HPDE6-E6E7 (cell line): ENCODE data around the gene C14orf180.

Experiments used
- DNase-seq: peaks from one replicate; pipeline ENCODE4 v3.0.0; 2011; ENCODE audit warnings: missing footprints; ENCODE audit errors: extremely low spot score

C14orf180 gene

GRCh38 chr14:104550340-104550860 is 29.2 kb upstream of the C14orf180 start:
- DNase-seq: no peak

DNA sequence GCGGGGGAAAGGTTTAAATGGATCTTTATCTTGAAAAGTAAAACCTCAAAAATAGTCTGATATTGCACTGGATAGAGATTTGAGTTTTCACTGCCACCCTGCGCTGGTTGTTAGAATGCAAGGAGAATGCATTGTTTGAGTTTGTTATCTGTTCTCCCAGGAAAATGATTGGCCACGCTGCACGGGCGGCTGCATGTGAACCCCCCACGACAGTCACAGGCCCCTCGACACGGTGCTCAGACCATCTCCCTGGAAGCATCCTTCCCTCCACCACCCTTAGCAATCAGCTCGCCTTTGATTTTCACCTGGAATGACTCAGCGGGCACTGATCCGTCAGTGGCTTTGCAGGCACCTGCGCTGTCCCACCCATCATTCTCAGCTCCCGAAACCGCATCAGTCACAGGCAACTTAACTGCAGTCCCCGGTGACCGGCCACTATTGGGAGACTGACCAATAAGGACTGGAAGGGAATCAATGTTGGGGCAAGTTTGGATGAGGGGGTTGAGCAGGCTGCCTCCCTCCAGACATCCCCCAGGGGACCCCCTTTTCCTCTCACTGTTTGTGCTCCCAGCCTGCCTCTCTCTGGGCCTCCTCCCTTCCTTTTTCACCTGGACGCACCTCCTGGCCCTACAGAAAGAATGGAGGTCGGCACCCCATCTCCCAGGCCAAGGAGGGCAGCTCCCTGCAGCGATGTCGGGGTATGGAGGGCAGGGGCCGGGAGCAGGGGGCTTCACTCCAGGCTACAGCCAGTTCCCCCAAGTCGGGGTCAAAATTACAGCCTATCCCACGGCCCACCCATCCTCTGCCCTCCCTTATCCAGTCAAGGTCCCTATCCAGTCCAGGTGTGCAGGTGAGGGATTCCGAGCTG is 28.5 kb upstream of the C14orf180 start:
- DNase-seq: no peak

- DNase-seq: no peak
Observed at GRCh38 chr14:104551851-104552737, 27.5 kb upstream of the C14orf180 start.

DNA sequence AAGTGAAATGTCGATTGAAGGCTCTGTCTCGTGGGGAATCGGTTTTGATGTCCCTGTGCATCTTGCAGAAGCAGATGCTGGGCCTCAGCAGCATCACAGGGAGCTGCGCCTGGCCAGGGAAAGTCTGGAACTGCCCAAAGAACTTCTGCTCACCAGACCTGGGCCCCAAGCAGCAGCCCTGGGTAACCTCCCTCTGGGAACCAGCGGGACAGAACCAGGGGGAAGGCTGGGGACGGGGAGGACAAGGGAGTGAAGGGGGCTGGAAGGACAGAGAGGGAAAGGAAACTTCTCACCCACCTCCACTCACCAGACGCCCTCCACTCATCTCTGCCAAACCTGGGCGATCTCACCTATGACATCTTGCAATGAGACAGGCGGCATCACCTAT is 26.8 kb upstream of the C14orf180 start:
- DNase-seq: no peak

DNA sequence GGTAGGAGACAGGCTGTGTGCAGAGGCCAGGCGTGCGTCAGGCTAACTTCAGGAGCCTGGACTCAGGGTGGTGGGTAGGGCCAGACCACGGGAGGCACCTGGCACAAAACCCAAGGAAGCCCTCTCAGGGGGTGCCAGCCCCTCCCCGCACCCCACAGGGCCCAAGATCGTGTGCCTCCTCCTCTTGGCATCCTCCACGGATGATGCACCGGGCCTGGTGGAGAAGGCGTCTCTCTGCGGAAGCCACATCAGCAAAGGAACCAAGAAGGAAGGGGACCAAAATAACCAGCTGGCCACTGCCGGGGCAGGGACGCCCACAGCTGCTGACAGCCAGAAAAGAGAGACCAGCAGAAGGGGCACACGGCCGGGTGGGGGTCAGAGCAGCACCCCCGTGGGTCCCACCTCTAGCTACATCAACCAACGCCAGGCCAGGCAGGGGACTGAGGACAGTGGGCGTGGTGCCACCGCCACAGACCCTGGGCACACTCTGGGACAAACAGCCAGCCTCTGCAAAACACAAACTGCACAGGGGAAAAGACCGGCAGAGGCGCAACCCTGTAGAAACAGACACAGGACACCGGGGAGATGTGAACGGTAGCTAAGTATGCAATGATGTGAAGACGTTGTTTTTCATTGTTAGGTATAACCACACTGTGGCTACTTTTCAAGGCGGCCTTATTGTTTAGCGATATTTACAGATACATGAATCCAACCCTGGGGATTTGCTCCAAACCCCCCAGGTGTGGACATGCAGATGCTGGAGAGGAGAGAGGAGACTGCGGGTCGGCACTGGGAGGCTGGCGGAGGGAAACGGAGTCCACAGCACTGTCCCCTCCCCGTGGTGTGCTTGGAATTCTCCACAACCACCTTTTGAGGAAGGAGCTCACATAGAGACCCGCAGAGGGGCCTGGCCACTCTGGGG is 26.1 kb upstream of the C14orf180 start:
- DNase-seq: no peak

- DNase-seq: no peak
Observed at GRCh38 chr14:104554088-104554607, 25.4 kb upstream of the C14orf180 start.

- no peak for DNase-seq
Observed at GRCh38 chr14:104554608-104555429, 24.7 kb upstream of the C14orf180 start.

GRCh38 chr14:104555430-104556255 is 23.9 kb upstream of the C14orf180 start:
- DNase-seq: no peak

DNA sequence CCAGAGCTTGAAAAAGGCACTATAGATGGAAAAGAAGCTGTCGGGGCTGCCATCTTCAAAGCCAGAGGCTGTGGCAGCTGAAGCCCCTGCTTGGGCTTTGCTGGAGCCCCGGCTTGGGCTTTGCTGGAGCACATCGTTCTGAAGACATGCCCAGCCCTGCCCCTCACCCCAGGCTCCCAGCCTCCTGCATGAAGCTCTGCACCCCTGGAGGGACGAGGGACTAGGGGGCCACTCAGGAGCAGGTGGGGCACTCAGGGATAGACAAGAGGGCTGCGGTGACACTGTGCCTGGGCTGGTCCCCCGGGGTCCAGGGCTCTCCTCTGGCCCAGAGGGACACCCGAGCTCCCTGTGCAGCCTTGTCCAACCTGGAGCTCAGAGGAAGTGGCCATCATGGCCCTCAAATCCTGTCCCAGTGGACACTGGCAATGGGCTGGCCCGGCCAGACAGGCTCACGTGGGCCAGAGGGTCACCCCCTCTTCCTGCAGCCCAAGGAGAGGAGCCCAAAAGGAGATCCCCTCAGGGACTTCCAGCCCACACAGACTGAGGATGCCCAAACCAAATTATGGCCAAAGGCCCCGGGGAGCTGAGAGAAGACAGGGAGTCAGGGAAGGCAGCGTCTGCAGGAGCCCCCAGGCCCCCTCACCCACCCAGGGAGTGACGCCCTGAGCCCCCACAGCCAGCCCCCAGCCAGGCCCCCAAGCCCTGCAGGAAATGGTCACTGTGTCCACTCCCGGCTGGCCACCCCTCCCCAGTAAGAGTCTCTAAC is 23.1 kb upstream of the C14orf180 start:
- DNase-seq: no peak

GRCh38 chr14:104557086-104557485 is 22.5 kb upstream of the C14orf180 start:
- no peak for DNase-seq

GRCh38 chr14:104557766-104558165 is 21.8 kb upstream of the C14orf180 start:
- no peak for DNase-seq

DNA sequence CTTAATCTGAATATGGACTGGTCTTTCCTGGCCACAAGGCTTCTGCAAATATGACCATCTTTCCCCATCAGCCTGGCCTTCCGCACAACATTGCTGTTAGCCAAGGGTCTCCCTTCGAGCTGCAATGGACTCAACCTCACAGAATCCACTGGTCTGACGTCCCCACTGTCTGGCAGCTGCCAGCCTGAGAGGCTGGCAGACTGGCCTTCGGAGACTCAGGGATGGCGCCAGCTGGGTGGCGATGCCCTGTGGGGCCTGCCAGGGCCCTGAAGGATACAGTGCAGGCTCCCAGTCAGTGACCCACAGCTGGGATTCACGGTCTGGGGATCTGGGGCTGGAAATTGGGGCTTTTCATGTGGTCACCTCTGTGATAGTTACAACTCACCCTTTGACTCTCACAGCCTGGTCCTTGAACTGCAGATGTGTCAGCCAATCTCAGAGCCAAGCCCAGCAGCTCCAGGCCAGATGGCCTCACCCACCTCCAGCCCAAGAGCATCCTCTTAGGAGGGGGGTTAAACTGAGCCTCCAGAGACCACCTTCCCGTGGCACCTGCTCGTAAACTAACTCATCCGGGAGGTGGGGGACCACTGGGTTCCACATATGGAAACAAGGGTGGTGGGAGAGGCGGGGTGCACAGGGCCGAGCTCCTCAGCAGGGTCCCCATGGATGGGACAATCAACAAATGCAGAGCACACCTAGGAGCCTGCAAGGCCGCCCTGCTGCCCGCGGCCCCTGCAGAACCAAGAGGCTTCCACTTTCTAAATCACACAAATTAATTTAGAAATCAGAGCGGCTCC is 21.1 kb upstream of the C14orf180 start:
- DNase-seq: no peak

DNA sequence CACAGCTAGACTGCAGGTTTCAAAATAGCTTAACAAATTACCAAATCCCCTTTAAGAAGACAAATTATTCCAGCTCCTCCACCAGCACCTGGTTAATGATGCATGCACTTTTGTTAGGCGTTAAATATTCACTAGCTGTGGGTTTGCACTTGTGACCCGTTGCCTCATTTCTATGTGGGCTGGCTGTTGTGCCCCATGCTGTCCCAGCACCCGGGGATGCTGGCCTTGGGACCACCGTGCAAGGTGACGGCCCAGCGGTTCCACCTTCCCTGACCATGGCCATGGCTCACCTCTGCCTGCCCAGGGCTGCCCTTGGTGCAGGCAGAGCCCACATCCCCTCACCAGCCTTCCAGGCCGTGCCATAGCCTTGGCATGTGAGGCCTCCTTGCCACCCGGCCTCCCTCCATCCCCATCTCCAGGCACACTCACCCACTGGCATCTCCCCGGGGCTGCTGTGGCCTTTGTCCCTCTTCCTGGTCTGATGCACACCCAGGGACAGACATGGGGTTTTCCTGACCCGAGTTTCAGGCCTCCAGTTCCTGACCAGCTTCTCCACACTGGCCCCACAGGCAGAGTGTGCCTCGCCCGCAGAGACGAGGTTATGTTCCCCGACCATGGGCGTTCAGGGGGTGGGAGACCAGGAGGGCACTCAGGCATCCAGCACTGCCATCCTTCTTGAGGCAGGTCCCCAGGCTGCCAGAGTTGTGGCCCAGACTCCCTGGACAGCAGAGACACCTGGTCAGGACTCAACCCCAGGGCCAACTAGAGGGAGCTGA is 20.3 kb upstream of the C14orf180 start:
- no peak for DNase-seq

DNA sequence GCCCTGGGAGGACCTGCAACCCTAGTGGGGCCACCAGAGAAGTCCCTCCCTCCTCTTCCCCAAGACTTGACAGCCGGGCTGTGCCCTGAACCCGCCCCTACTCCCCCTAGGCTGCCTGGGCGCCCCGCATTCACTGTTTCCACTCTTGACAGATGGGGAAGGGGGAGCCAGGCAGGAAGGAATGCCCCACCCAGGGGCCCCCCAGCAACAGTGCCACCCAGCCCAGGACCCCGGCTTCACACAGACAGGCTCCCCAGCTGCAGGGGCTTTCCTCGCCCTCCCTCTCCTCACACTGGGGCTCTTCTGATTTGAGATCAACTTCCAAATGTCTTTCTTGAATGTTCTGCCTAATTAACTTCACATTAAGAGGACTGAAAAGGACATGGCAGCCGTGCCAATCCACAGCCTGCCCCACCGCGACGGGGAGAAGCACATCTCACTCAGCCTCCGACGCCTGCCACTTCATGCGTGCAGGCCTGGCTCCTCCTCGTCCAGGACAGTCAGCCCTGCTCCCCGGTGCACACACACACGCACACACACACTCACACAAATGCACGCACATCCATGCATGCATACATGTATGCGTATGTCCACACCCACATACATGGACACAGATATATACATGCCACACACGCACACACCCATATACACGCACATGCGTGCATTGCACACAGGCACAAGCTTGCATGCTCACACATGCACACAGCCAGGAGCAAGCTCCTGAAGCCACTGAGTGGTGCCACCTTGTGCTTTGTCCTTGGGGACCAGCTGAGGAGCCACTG is 19.6 kb upstream of the C14orf180 start:
- no peak for DNase-seq

DNA sequence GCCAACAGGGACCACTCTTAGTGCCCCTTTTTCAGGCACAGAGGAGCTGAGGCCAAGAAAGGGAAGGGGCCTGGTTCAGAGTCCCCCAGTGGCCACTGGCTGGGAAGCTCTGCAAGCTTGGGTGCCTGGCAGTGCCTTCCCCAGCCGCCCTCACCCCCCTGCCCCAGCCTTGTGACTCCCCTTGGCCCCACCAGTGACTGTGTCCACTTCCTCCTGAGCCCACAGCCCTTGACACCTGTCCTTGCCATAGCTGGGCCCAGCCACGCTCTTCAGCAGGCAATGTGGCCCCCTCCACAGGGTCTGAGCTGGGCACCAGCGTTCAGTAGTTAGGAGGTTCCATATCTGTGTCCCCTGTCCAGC is 19.0 kb upstream of the C14orf180 start:
- no peak for DNase-seq

DNA sequence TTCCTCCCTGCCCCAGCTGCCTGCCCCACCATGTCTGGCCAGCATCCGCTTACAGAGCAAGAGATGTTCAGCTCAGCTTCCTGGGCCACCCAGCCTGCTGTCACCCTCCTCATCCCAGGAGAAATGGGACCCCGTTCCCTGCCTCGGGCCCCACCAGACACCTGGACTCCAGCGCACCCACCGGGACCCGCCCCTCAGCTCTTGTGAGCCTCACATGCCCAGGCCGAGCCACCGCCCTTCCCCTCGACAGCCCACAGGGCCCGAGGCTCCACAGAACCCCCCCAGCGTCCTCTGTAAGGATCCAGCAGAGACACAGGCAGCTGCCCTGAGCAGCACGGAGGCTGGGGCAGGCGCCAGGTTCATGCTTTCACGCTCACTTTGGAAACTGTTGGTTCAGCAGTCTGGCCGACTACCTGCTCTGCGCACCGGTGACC is 18.4 kb upstream of the C14orf180 start:
- DNase-seq: no peak
